Measurements from ENCODE around the gene NR6A1.

The NR6A1 gene

DNA sequence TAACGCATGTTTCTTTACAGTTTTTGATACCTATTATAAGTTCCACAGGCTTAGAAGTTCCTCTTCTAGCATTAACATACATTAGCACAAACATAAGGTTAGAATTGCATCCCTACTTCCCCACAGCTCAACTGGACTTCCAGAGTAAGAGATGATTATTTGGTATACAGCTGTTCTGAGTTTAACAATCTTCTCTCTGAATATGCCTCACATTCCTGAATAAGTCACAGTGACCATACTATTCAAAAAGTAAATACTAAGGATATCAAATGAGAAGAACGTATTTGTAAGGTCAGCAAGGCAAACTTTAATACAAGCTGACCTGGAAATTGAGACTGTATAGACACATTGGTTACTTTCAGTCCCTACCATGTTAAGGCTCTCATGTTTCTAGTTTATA is 21.3 kb downstream of the NR6A1 start:
- H3K4me3 ChIP-seq (ENCODE audit: low read depth, low read length), result no peak overlapping the region
- no peak for DNase-seq (ENCODE audit: low read depth)
- TF ChIP-seq CTCF (IDR thresholded peaks at IDR 0.05; ENCODE audit: control insufficient read depth, extremely low read depth, insufficient read depth), result no peak

GRCh38 chr9:124749284-124749683 is 21.8 kb downstream of the NR6A1 start:
- no peak for TF ChIP-seq CTCF (IDR thresholded peaks at IDR 0.05; ENCODE audit: control insufficient read depth, extremely low read depth, insufficient read depth)
- DNase-seq (ENCODE audit: low read depth), result no peak
- H3K4me3 ChIP-seq (ENCODE audit: low read depth, low read length), result no peak overlapping the region

DNA sequence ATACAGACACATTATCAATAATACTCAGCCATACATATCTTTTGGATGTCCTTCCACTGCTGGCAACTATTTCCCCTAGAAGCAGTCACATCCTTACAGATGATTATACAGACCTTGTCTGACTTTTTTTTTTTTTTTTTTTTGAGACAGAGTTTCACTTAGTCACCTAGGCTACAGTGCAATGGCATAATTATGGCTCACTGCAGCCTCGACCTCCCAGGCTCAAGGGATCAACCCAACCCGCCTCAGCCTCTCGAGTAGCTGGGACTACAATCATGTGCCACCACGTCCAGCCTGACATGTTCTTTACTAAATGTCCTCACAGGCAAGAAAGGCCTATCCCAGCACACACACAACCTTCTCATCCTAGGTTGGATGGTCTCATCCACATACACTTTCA is 24.0 kb downstream of the NR6A1 start:
- no peak overlapping the region for H3K4me3 ChIP-seq (ENCODE audit: low read depth, low read length)
- DNase-seq (ENCODE audit: low read depth), result no peak
- no peak for TF ChIP-seq CTCF (IDR thresholded peaks at IDR 0.05; ENCODE audit: control insufficient read depth, extremely low read depth, insufficient read depth)

DNA sequence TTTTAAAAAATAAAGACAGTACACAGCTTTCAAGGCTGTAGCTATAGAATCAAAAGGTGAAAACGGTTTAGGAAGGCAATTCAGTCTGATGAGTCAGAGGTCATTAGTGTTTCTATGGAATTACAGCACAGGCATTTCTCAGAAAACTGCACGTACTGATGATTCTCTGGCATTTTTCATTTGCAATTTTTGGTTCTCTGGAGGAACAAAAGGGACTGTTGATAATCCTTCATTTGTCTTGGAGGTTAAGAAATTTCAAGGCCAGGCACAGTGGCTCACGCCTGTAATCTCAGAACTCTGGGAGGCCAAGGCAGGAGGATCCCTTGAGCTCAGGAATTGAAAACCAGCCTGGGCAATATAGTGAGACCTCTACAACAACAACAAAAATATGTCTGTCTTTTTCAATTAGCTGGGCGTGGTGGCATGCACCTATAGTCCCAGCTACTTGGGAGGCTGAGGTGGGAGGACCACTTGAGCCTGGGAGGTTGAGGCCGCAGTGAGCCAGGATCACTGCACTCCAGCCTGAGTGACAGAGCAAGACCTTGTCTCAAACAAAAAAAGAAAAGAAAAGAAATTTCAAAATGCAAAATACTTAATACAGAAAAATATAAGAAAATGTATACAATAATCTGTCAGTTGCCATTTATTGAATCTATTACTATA is 27.3 kb downstream of the NR6A1 start:
- no peak overlapping the region for H3K4me3 ChIP-seq (ENCODE audit: low read depth, low read length)

GRCh38 chr9:124742940-124743339 is 28.2 kb downstream of the NR6A1 start:
- no peak for TF ChIP-seq CTCF (IDR thresholded peaks at IDR 0.05; ENCODE audit: control insufficient read depth, extremely low read depth, insufficient read depth)
- no peak overlapping the region for H3K4me3 ChIP-seq (ENCODE audit: low read depth, low read length)
- no peak for DNase-seq (ENCODE audit: low read depth)

More for the DNA sequence above, 27.3 kb downstream of the NR6A1 start:
- no peak for TF ChIP-seq CTCF (IDR thresholded peaks at IDR 0.05; ENCODE audit: control insufficient read depth, extremely low read depth, insufficient read depth)
- DNase-seq (ENCODE audit: low read depth), result no peak

DNA sequence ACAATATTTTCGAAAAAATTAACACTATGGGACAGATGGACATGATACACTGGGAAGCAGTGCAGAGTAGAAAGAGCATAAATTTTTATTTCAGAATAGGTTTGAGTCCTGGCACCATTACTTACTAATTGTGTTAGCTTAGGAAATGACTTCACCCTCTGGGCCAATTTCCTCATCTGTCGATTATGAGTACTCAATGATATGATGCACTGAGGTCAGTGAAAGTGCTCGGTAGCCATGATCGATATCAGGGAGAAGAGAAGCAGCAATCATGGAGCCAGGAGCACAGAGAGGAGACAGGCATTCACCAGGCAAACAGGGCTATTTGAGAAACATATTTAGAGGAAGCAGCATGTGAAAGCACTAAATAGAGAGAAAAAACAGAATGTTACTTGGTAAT is 29.4 kb downstream of the NR6A1 start:
- DNase-seq (ENCODE audit: low read depth), result no peak
- H3K4me3 ChIP-seq (ENCODE audit: low read depth, low read length), result no peak overlapping the region
- no peak for TF ChIP-seq CTCF (IDR thresholded peaks at IDR 0.05; ENCODE audit: control insufficient read depth, extremely low read depth, insufficient read depth)

DNA sequence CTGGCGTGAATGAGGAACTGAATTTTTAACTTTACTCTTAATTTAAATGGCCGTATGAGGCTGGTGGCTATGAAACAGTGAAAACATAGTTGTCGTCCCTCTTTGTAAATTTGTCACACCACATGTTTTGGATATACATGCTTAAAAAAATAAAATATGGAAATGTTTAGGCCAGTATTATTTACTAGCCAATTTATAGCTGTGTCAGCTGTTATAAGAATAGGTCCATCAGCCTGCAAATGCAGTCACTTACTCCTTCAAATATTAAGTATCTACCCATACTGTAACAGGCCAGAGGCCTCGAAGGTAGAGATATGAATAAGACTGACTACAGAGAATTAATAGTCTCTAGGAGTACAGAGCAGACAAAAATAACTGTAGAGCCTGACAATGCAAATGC is 30.0 kb downstream of the NR6A1 start:
- no peak for TF ChIP-seq CTCF (IDR thresholded peaks at IDR 0.05; ENCODE audit: control insufficient read depth, extremely low read depth, insufficient read depth)

More for the DNA sequence above, 30.0 kb downstream of the NR6A1 start:
- no peak for DNase-seq (ENCODE audit: low read depth)
- H3K4me3 ChIP-seq (ENCODE audit: low read depth, low read length), result no peak overlapping the region

All from LNCaP clone FGC (cell line).